GM19324 (cell line): Measurements from ENCODE around the gene IRF6.
"Not testable (repeated sequence)": the region's sequence is repeated elsewhere in the genome, so short reads cannot be mapped to it uniquely, and the experiment has no call there.

ENCODE experiments used
- ATAC-seq: cut with Tn5 transposase; IDR thresholded peaks from one replicate; pipeline ENCODE4 v1.9.1; 2021; ENCODE audit warnings: mild to moderate bottlenecking, moderate library complexity; ENCODE audit not compliant: unreplicated experiment, low FRiP score

Gene IRF6

DNA sequence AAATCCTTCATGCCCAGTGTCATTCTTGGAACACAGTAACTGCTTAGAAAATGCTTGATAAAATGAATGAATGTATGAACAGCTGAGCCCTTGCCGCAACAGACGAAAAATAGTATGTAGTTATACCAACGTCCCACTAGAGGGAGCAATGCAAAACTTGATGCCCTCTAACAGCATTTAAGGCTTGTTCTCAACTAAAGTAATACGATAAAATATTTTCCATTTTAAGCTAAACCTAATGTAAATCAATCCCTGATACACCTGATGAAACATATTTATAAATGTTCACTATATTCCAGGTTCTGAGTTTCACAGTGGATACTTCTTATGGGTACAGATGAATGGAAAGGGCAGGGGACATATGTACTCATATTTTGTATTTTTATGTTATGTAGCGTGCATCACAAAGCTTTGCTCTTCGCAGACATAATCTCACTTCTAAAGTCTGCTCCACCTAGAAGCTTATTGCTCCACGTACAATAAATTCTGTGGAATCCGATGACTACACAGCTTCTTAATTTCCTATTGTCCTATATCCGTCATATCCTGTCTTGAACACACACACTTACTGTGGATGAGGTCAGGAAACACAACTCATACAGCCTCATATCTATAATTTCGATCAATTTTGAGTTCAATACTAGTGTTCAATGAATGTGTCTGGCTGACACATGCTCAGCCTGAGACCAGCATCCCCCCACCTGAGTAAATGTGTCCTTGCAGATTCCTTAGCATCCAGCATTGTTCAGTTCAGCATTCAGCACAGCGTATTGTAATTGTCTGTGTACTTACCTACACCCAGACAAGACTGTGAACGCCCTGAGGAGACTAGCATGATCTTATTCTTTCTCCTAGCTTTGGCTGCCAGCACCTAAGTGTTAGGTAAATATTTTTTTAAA is 17.4 kb upstream of the IRF6 start:
- no peak for ATAC-seq

DNA sequence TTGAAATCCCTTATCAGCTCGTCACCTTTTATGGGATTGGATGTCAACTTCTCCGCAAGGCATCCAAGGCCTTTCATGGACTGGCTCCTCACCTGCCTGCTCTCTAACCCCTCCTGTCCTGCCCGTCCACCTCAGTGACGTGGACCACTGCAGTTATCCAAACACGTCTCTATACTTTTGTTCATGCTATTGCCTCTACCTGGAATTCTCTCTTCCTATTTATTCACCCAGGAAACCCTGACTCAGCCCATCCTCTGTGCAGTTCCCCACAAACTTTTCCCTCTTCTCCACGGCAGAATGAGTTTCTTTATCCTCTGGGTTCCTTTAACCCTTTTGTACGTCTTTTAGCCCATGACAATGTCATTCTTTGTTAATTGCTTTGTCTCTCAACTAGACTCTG is 16.8 kb upstream of the IRF6 start:
- no peak for ATAC-seq

GRCh38 chr1:209820986-209821385 is 15.0 kb upstream of the IRF6 start:
- ATAC-seq, result no peak

DNA sequence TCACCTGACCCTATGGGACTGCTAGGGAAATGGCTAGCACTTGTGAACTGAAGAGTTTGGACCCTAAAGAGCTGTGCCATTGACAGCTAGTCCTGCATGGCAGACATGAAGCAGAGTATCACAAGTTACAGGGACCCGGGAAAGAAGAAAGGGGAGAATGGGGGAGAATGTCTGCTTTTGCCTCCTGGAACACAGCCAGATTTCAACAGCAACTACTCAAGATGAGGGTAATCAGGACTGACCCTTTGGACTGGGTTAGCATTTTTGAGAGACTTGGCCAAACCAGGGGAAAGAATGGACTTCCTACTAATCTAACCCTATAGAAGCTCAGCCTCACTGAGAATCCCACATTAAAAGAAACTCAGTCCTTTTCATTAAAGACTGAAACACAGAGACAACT is 13.1 kb upstream of the IRF6 start:
- no peak for ATAC-seq

- ATAC-seq, result no peak
Observed at GRCh38 chr1:209817691-209818090, 11.7 kb upstream of the IRF6 start.

GRCh38 chr1:209816923-209817322 is 11.0 kb upstream of the IRF6 start:
- ATAC-seq, result no peak

- ATAC-seq, result no peak
Observed at GRCh38 chr1:209815931-209816341, 10.0 kb upstream of the IRF6 start.

- ATAC-seq, result no peak
Observed at GRCh38 chr1:209815490-209815889, 9.5 kb upstream of the IRF6 start.

DNA sequence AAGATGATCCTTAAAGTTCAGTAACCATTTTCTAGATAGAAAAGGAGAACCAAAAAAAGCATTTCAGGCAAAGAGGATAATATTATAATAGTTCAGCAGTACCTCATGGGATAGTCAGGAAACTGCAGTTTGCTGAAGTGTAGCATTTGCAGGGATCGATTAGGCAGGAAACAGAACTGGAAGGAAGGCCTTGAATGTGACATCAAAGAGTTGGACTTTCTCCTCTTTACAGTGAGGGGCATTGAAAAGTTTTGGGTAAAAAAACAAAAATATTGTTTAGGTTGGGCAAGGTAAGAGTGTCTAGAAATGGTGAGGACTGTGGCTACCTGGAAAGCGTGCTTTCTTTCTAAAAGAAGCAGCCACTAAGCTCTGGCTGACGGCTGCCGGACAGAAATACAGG is 8.0 kb upstream of the IRF6 start:
- ATAC-seq, result no peak

GRCh38 chr1:209810783-209811182 is 4.8 kb upstream of the IRF6 start:
- no peak for ATAC-seq

- ATAC-seq, result no peak
Observed at GRCh38 chr1:209809611-209810010, 3.7 kb upstream of the IRF6 start.

- ATAC-seq, result no peak
Observed at GRCh38 chr1:209808059-209808581, 2.2 kb upstream of the IRF6 start.

DNA sequence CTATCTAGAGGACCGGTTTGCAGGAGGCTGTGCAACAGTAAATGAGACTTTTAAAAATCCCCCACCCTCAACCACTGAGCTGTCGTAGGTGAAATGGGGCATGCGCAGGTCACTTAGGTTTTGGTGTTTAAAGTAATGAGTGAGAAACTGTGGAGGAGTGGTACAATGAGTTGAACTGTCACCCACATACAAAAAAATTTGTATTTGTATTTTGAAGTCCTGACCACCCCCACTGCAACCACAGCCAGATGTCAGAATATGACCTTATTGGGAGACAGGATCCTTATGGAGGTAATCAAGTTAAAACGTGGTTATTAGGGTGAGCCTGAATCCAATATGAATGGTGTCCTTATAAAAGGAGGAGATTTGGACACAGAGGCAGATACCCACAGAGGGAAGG is 1.6 kb upstream of the IRF6 start:
- ATAC-seq, result no peak

DNA sequence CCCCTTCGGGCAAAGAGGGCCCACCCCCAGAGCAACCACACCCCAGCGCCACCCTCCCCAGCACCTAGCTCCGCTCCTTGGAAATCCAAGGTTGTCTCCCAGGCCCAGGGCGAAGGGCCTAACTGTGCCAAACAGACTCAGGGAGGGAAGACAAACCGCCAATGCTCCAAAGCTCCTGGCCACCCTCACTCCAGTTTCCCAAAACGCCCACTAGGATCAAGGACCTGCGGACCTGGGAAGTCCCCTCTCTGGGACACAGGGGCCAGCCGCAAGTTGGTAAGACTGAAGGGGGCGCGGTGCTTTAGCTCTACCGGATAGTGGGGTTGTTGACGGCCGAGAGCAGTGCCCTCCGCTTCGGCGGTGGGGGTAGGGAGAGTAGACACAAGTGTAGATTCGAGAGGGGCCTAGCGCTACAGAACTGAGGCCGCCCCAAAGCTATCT is 581 bp downstream of the IRF6 start:
- no peak for ATAC-seq

DNA sequence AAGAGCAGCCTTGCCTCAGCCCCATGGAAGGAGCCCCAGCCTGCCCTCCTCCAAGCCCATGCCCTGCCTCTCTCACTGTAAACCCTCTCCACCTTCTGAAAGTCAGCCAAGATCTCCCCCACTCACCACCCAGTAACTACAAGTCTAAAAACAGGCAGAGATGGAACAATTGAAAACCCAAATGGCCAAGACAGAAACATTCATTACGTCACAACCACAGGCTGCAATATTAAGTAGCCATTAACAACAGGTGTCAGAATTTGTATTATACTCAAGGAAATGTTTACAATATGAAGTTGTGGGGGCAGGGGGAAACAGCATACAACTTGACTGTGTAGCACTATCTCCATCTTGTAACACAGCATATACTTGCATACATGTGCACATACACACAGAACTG is 2.4 kb downstream of the IRF6 start:
- ATAC-seq, result no peak

GRCh38 chr1:209802780-209803152 is 3.2 kb downstream of the IRF6 start:
- no peak for ATAC-seq

GRCh38 chr1:209802117-209802779 is 3.7 kb downstream of the IRF6 start:
- ATAC-seq, result no peak

- ATAC-seq, result no peak
Observed at GRCh38 chr1:209800984-209801834, 4.7 kb downstream of the IRF6 start.

DNA sequence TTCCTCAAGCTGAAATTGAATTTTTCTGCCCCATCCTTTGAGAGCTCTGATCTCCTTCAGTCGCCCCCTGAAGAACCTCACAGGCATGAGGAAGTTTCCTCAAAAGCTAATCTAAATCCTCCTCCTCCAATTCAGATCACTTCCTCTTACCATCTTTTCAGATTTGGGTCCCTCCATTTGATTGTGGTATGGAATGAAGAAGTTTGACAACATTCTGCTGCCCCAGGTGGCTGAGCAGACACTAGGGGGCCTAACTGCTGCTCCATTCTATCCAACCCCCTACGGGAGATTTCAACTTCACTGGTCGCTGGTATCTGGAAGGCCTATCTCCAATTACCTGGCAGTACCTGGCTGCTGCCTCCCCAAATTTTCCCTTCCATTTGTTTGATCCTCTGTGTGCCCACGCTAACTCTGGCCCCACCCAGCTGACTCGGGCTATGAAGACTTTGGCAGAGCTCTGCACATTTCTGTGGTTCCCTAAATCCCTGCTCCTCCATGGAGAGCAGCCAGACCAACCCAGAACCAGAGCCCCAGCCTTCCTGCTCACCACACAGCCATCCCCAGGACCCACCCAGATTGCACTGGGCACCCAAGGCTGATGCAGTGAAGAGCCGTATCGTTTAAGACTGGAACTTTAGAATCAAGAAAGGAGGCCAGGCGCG is 7.8 kb downstream of the IRF6 start:
- ATAC-seq, result no peak

DNA sequence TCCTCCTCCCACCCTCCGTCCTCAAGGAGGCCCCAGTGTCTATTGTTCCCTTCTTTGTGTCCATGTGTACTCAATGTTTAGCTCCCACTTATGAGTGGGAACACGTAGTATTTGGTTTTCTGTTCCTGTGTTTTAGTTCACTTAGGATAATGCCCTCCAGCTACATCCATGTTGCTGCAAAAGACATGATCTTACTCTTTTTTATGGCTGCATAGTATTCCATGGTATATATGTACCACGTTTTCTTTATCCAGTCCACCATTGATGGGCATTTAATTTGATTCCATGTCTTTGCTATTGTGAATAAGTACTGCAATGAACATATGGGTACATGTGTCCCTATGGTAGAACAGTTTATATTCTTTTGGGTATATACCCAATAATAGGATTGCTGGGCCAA is 12.2 kb downstream of the IRF6 start:
- not testable (repeated sequence) for ATAC-seq
